OCI-LY7 (cell line): ENCODE results near the gene SETD3. TPM values are rescaled to one million over a fixed set of nuclear protein-coding genes. Genes with fewer than 3 reads are reported as not detected.

Experiments used
- BruUV-seq: library from RNA; stranded (reverse); fragments of 400-500 nt; replicated peaks from 2 replicates; lab custom pipeline; 2021; lab: Mats Ljungman, UMichigan
- CTCF ChIA-PET: fragments of 300-600 bp; sonication (Branson Sonifier 250); formaldehyde crosslinking; loops from one replicate; lab custom pipeline; 2022; ENCODE audit warnings: antibody characterized with exemption; ENCODE audit not compliant: unreplicated experiment; lab: Charles Lee
- POLR2A ChIA-PET: fragments of 300-600 bp; sonication (Branson Sonifier 250); formaldehyde crosslinking; loops from one replicate; lab custom pipeline; 2022; ENCODE audit warnings: antibody characterized with exemption; lab: Charles Lee
- DNase-seq: peaks from one replicate; pipeline ENCODE4 v3.0.0-alpha.2; 2015; ENCODE audit warnings: low spot score
- H2AFZ ChIP-seq: fragments of 200-600 bp; sonication (generic), shearing (Covaris generic); 2 replicates; pipeline ENCODE4 v1.6.1; 2014; ENCODE audit warnings: mild to moderate bottlenecking, antibody characterized with exemption, low read length, moderate library complexity
- H3K27ac ChIP-seq: fragments of 200-600 bp; sonication (generic); 2 replicates; pipeline ENCODE4 v1.5.1; 2014; ENCODE audit warnings: mixed run types, low read depth, mild to moderate bottlenecking, moderate library complexity, low read length, inconsistent platforms; ENCODE audit not compliant: poor library complexity, severe bottlenecking
- H3K36me3 ChIP-seq: fragments of 200-600 bp; sonication (generic); 2 replicates; pipeline ENCODE4 v1.6.1; 2014; ENCODE audit warnings: mild to moderate bottlenecking, antibody characterized with exemption, low read length, moderate library complexity, mixed read lengths; ENCODE audit not compliant: insufficient read depth
- H3K4me1 ChIP-seq: fragments of 200-600 bp; sonication (generic); 2 replicates; pipeline ENCODE4 v1.5.1; 2014; ENCODE audit warnings: mild to moderate bottlenecking, low read length; ENCODE audit not compliant: insufficient read depth, poor library complexity, severe bottlenecking
- H3K4me2 ChIP-seq: fragments of 200-600 bp; sonication (generic); 2 replicates; pipeline ENCODE4 v1.6.1; 2014; ENCODE audit warnings: mild to moderate bottlenecking, low read length
- H3K4me3 ChIP-seq: fragments of 200-600 bp; sonication (generic); 2 replicates; pipeline ENCODE4 v1.5.1; 2014; ENCODE audit warnings: mild to moderate bottlenecking, low read depth, low read length; ENCODE audit not compliant: poor library complexity, severe bottlenecking
- H3K79me2 ChIP-seq: fragments of 200-600 bp; sonication (generic); 2 replicates; pipeline ENCODE4 v1.6.1; 2016; ENCODE audit warnings: low read depth, mild to moderate bottlenecking, low read length, moderate library complexity, mixed read lengths; ENCODE audit not compliant: insufficient read depth
- H3K9me2 ChIP-seq: fragments of 200-600 bp; sonication (generic); 2 replicates; pipeline ENCODE4 v1.6.1; 2016; ENCODE audit warnings: mild to moderate bottlenecking, low read length, mixed read lengths; ENCODE audit not compliant: insufficient read depth
- H3K9me3 ChIP-seq: fragments of 200-600 bp; sonication (generic); 2 replicates; pipeline ENCODE4 v1.6.1; 2014; ENCODE audit warnings: mild to moderate bottlenecking, mixed run types, low read length, mixed read lengths
- H4K20me1 ChIP-seq: fragments of 200-600 bp; sonication (generic); 2 replicates; pipeline ENCODE4 v1.6.1; 2014; ENCODE audit warnings: mild to moderate bottlenecking, antibody characterized with exemption, low read length, moderate library complexity, mixed read lengths; ENCODE audit not compliant: insufficient read depth
- CTCF ChIP-seq: fragments of 200-600 bp; sonication (generic); conservative IDR thresholded peaks from 2 replicates; pipeline ENCODE4 v1.5.1; 2014; ENCODE audit warnings: mild to moderate bottlenecking, antibody characterized with exemption, low read length, moderate library complexity, mixed read lengths
- EZH2phosphoT487 ChIP-seq: fragments of 200-600 bp; sonication (generic); IDR thresholded peaks from 2 replicates; pipeline ENCODE4 v1.6.1; 2018; ENCODE audit warnings: low read depth, borderline replicate concordance, mild to moderate bottlenecking, mixed run types, antibody characterized with exemption, low read length, moderate library complexity, mixed read lengths
- intact Hi-C: fragments of 100-400 bp; cut with micrococcal nuclease; formaldehyde crosslinking; loops from one replicate; pipeline ENCODE4 v1.10.0; 2022; ENCODE audit not compliant: unreplicated experiment
- total RNA-seq, 2 experiments: library from RNA; depleted of rRNA in 1 of 2; stranded (reverse); fragments of >200 nt in 1 of 2; shearing (Covaris generic) in 1 of 2; gene quantifications; 2 replicates each; pipeline ENCODE4 v1.2.3, GENCODE V29; 2014 to 2022

Gene SETD3
- total RNA-seq, 2 experiments from 2014 or later: 42.4 to 65.5 TPM

GRCh38 chr14:99432485-99432884, 48.2 kb downstream of the SETD3 start:
- Histone ChIP-seq H3K4me2 (0 out of 2 replicates have a peak overlapping the region, but pooled peaks have one; percentile 1), H4K20me1 (no peaks in the 10 kb centered on the region), H3K4me3 (no peak overlapping the region), H3K4me1 (peaks cover 59% of the 10 kb centered on the region), H3K79me2 (no peaks in the 10 kb centered on the region), H3K9me2 (no peaks in the 10 kb centered on the region), H3K36me3 (peaks cover 59% of the 10 kb centered on the region), H3K9me3 (peaks cover 16% of the 10 kb centered on the region), H2AFZ (no peak overlapping the region), H3K27ac (peak overlapping the region; percentile 14)
- intact Hi-C loops: no loop called here
- BruUV-seq: no TSS peak
- TF ChIP-seq CTCF (no peak), EZH2phosphoT487 (no peak)
- DNase-seq: peak; percentile 28
- ChIA-PET POLR2A (interaction anchor here (1.1 kb wide), 1 partner anchor 19 kb away, joined by 3 read pairs; no protein-coding TSS in a partner anchor), CTCF (no interaction called here)

- no peak for DNase-seq
- Histone ChIP-seq H3K4me2 (no peak overlapping the region), H3K27ac (no peak overlapping the region), H2AFZ (no peak overlapping the region), H4K20me1 (no peaks in the 10 kb centered on the region), H3K36me3 (peaks cover 60% of the 10 kb centered on the region), H3K9me3 (peaks cover 16% of the 10 kb centered on the region), H3K4me1 (peaks cover 64% of the 10 kb centered on the region), H3K79me2 (no peaks in the 10 kb centered on the region), H3K9me2 (no peaks in the 10 kb centered on the region), H3K4me3 (no peak overlapping the region)
- intact Hi-C loops: no loop called here
- no TSS peak for BruUV-seq
- ChIA-PET POLR2A (interaction anchor here (1.1 kb wide), 1 partner anchor 19 kb away, joined by 3 read pairs; no protein-coding TSS in a partner anchor), CTCF (no interaction called here)
- TF ChIP-seq CTCF (no peak), EZH2phosphoT487 (no peak)
Measured at GRCh38 chr14:99431986-99432385, 48.7 kb downstream of the SETD3 start.

- Histone ChIP-seq H3K4me1 (peaks cover 68% of the 10 kb centered on the region), H3K79me2 (no peaks in the 10 kb centered on the region; the same call in 1 of the 2 replicates), H4K20me1 (no peaks in the 10 kb centered on the region), H3K4me3 (no peak overlapping the region), H3K9me2 (no peaks in the 10 kb centered on the region), H2AFZ (peak overlapping the region; percentile 25; the same call in 1 of the 2 replicates), H3K27ac (peak overlapping the region; percentile 18), H3K4me2 (peak overlapping the region; percentile 58), H3K9me3 (peaks cover 16% of the 10 kb centered on the region), H3K36me3 (peaks cover 50% of the 10 kb centered on the region)
- no TSS peak for BruUV-seq
- intact Hi-C loops: no loop called here
- peak; percentile 76 for DNase-seq
- TF ChIP-seq CTCF: peak; percentile 84
- TF ChIP-seq EZH2phosphoT487: no peak
- ChIA-PET CTCF (interaction anchor here (0.6 to 0.8 kb wide), 2 partner anchors 143 to 689 kb away, joined by 3 read pairs; no protein-coding TSS in a partner anchor), POLR2A (interaction anchor here (0.8 kb wide), 1 partner anchor 21 kb away, joined by 3 read pairs; no protein-coding TSS in a partner anchor)
Measured at GRCh38 chr14:99430491-99430890, 50.2 kb downstream of the SETD3 start.
